GM18873 (cell line): ENCODE measurements around the gene CREG2.
"Not testable (repeated sequence)": the region's sequence is repeated elsewhere in the genome, so short reads cannot be mapped to it uniquely, and the experiment has no call there.

Experiments used
- ATAC-seq: cut with Tn5 transposase; IDR thresholded peaks from one replicate; pipeline ENCODE4 v1.9.1; 2021; ENCODE audit warnings: mild to moderate bottlenecking, moderate library complexity, moderate number of reproducible peaks; ENCODE audit not compliant: unreplicated experiment, low FRiP score

CREG2 gene

GRCh38 chr2:101375653-101376052, 11.7 kb downstream of the CREG2 start:
- no peak for ATAC-seq

GRCh38 chr2:101374821-101375561, 12.3 kb downstream of the CREG2 start:
- no peak for ATAC-seq

GRCh38 chr2:101372792-101373191, 14.5 kb downstream of the CREG2 start:
- ATAC-seq = no peak

GRCh38 chr2:101371636-101372035, 15.7 kb downstream of the CREG2 start:
- no peak for ATAC-seq

GRCh38 chr2:101369100-101369499, 18.2 kb downstream of the CREG2 start:
- no peak for ATAC-seq

- no peak for ATAC-seq
Observed at GRCh38 chr2:101368376-101368775, 18.9 kb downstream of the CREG2 start.

GRCh38 chr2:101367508-101367907, 19.8 kb downstream of the CREG2 start:
- ATAC-seq = no peak

GRCh38 chr2:101364878-101365277, 22.4 kb downstream of the CREG2 start:
- ATAC-seq = no peak

- no peak for ATAC-seq
Observed at GRCh38 chr2:101362777-101363176, 24.5 kb downstream of the CREG2 start.

GRCh38 chr2:101362316-101362715, 25.0 kb downstream of the CREG2 start:
- no peak for ATAC-seq

- no peak for ATAC-seq
Observed at GRCh38 chr2:101361522-101361921, 25.8 kb downstream of the CREG2 start.

- no peak for ATAC-seq
Observed at GRCh38 chr2:101361121-101361520, 26.2 kb downstream of the CREG2 start.

- ATAC-seq = no peak
Observed at GRCh38 chr2:101360232-101360631, 27.1 kb downstream of the CREG2 start.

- ATAC-seq = no peak
Observed at GRCh38 chr2:101359410-101359954, 27.8 kb downstream of the CREG2 start.

GRCh38 chr2:101357376-101357775, 29.9 kb downstream of the CREG2 start:
- ATAC-seq = no peak

- no peak for ATAC-seq
Observed at GRCh38 chr2:101356521-101356920, 30.8 kb downstream of the CREG2 start.

GRCh38 chr2:101356055-101356454, 31.2 kb downstream of the CREG2 start:
- no peak for ATAC-seq

- no peak for ATAC-seq
Observed at GRCh38 chr2:101355401-101356054, 31.8 kb downstream of the CREG2 start.

GRCh38 chr2:101354420-101355311, 32.6 kb downstream of the CREG2 start:
- no peak for ATAC-seq

- not testable (repeated sequence) for ATAC-seq
Observed at GRCh38 chr2:101352631-101353030, 34.7 kb downstream of the CREG2 start.

GRCh38 chr2:101351207-101351606, 36.1 kb downstream of the CREG2 start:
- ATAC-seq = no peak
